Endothelial cell of umbilical vein (primary cell): ENCODE results near the gene PRSS33. TPM values are rescaled to one million over a fixed set of nuclear protein-coding genes. Genes with fewer than 3 reads are reported as not detected.

Experiments
- BruUV-seq: library from RNA; stranded (reverse); fragments of 400-500 nt; replicated peaks from 2 replicates; lab custom pipeline; 2021; lab: Mats Ljungman, UMichigan
- CTCF ChIA-PET: fragments of 300-600, 350-600 bp; sonication (Branson Sonifier 250); formaldehyde crosslinking; loops from one replicate; lab custom pipeline; 2021; ENCODE audit warnings: antibody characterized with exemption, inconsistent platforms; lab: Charles Lee
- POLR2A ChIA-PET: fragments of 300-600, 350-600 bp; sonication (Branson Sonifier 250); formaldehyde crosslinking; loops from one replicate; lab custom pipeline; 2021; ENCODE audit warnings: antibody characterized with exemption, inconsistent platforms; lab: Charles Lee
- DNase-seq: peaks from one replicate; pipeline ENCODE4 v3.0.0-alpha.2; 2011; ENCODE audit warnings: low read depth, low spot score
- FAIRE-seq: peaks from 2 replicates; lab custom pipeline; 2011; peaks lifted over from hg19 to GRCh38; lab: Jason Lieb, UNC
- H2AFZ ChIP-seq: 2 replicates; pipeline ENCODE4 v1.6.0; 2012; ENCODE audit warnings: low read depth, low read length, control low read depth, inconsistent platforms
- H3K27ac ChIP-seq: 2 replicates; pipeline ENCODE4 v1.5.1; 2011; ENCODE audit warnings: low read depth, mild to moderate bottlenecking, control low read depth, low read length, moderate library complexity; ENCODE audit not compliant: insufficient read depth
- H3K27me3 ChIP-seq, 2 experiments: 2 replicates each; pipeline versions ENCODE4 v1.6.0 to v1.6.1; 2011; ENCODE audit warnings: low read length in 2 of 2, mixed read lengths in 1 of 2; ENCODE audit not compliant: control insufficient read depth in 2 of 2, insufficient read depth in 2 of 2
- H3K36me3 ChIP-seq, 2 experiments: 2 replicates in 1 of 2; 3 replicates in 1 of 2; pipeline ENCODE4 v1.5.1; 2011; ENCODE audit warnings: low read length in 2 of 2, mild to moderate bottlenecking in 1 of 2, moderate library complexity in 1 of 2; ENCODE audit not compliant: control insufficient read depth in 2 of 2, insufficient read depth in 2 of 2; ENCODE audit errors: extremely low read depth in 1 of 2
- H3K4me1 ChIP-seq: 3 replicates; pipeline ENCODE4 v1.5.1; 2011; ENCODE audit warnings: mild to moderate bottlenecking, low read length; ENCODE audit not compliant: control insufficient read depth, insufficient read depth; ENCODE audit errors: extremely low read depth
- H3K4me2 ChIP-seq: 2 replicates; pipeline ENCODE4 v1.6.1; 2011; ENCODE audit warnings: low read length, control low read depth, mixed read lengths; ENCODE audit not compliant: insufficient read depth
- H3K4me3 ChIP-seq, 3 experiments: fragments of 200-600 bp in 1 of 3; sonication (generic), shearing (Covaris generic) in 1 of 3; replicated peaks in 1 of 3; 2 replicates each; pipeline ENCODE4 v1.5.1; 2011 to 2016; ENCODE audit warnings: control low read depth in 3 of 3, low read length in 3 of 3, mild to moderate bottlenecking in 2 of 3, inconsistent platforms in 1 of 3, low read depth in 1 of 3, moderate library complexity in 1 of 3; ENCODE audit not compliant: insufficient read depth in 1 of 3
- H3K79me2 ChIP-seq: 2 replicates; pipeline ENCODE4 v1.6.0; 2012; ENCODE audit warnings: low read length, inconsistent platforms; ENCODE audit not compliant: control insufficient read depth, insufficient read depth
- H3K9ac ChIP-seq: replicated peaks from 2 replicates; pipeline ENCODE3; 2011; ENCODE audit warnings: low read length, control low read depth; ENCODE audit not compliant: insufficient read depth; ENCODE audit errors: extremely low read depth
- H3K9me1 ChIP-seq: replicated peaks from 3 replicates; pipeline ENCODE4 v1.6.0; 2011; ENCODE audit warnings: mild to moderate bottlenecking, low read length; ENCODE audit not compliant: control insufficient read depth, insufficient read depth; ENCODE audit errors: extremely low read depth
- H3K9me3 ChIP-seq: replicated peaks from 2 replicates; pipeline ENCODE4 v1.5.1; 2012; ENCODE audit warnings: low read length, inconsistent platforms; ENCODE audit not compliant: control insufficient read depth, insufficient read depth
- H4K20me1 ChIP-seq: replicated peaks from 2 replicates; pipeline ENCODE3; 2011; ENCODE audit warnings: mild to moderate bottlenecking, low read length; ENCODE audit not compliant: control insufficient read depth, insufficient read depth; ENCODE audit errors: extremely low read depth
- EZH2 ChIP-seq: IDR thresholded peaks from 2 replicates; pipeline ENCODE4 v1.6.1; 2012; ENCODE audit warnings: borderline replicate concordance, low read depth, mild to moderate bottlenecking, moderate library complexity, low read length, inconsistent platforms; ENCODE audit not compliant: severe bottlenecking
- FOS ChIP-seq: IDR thresholded peaks from 2 replicates; pipeline ENCODE4 v1.6.1; 2011; ENCODE audit warnings: mild to moderate bottlenecking, low read length, moderate library complexity, borderline replicate concordance; ENCODE audit not compliant: insufficient read depth
- GATA2 ChIP-seq: IDR thresholded peaks from 2 replicates; pipeline ENCODE4 v1.7.0; 2011; ENCODE audit warnings: low read depth, mild to moderate bottlenecking, moderate library complexity, mixed read lengths, low read length; ENCODE audit not compliant: insufficient read length, insufficient read depth
- JUN ChIP-seq: IDR thresholded peaks from 2 replicates; pipeline ENCODE4 v1.6.1; 2011; ENCODE audit warnings: borderline replicate concordance, low read depth; ENCODE audit not compliant: insufficient read length, insufficient read depth
- MAX ChIP-seq: IDR thresholded peaks from 2 replicates; pipeline ENCODE4 v1.6.1; 2011; ENCODE audit not compliant: insufficient read depth, insufficient read length
- MYC ChIP-seq: IDR thresholded peaks from one replicate; pipeline ENCODE4 v1.6.1; 2011; ENCODE audit warnings: mild to moderate bottlenecking, low read depth, low read length
- POLR2A ChIP-seq: IDR thresholded peaks from 2 replicates; pipeline ENCODE4 v1.6.1; 2012; ENCODE audit warnings: low read depth, mild to moderate bottlenecking, control low read depth, low read length
- POLR2AphosphoS5 ChIP-seq: IDR thresholded peaks from 2 replicates; pipeline ENCODE4 v1.6.1; 2012; ENCODE audit warnings: low read depth, mild to moderate bottlenecking, control low read depth, low read length, moderate library complexity; ENCODE audit not compliant: insufficient read depth
- dilution Hi-C: fragments of 300-500 bp; cut with MboI; formaldehyde crosslinking; loops from one replicate; pipeline ENCODE4 v1.15.0; 2019; ENCODE audit warnings: low sequenced_read_pairs; ENCODE audit not compliant: extremely low pct_ligation_motif_present
- intact Hi-C: fragments of 100-400 bp; cut with micrococcal nuclease; formaldehyde crosslinking; loops from one replicate; pipeline ENCODE4 v1.10.0; 2022
- polyA plus RNA-seq, 4 experiments: library from polyadenylated mRNA; depleted of rRNA in 3 of 4; stranded (reverse) in 3 of 4; unstranded in 1 of 4; fragments of >200 nt; gene quantifications; 2 replicates each; pipeline versions ENCODE4 v1.2.1 to v1.2.3, GENCODE V29; 2011 to 2012; ENCODE audit warnings: missing spikeins in 1 of 4
- total RNA-seq: library from RNA; stranded (reverse); gene quantifications from 2 replicates; pipeline ENCODE4 v1.2.3, GENCODE V29; 2021
- TF ChIP-seq, protein P1 (sequence below), 2 donors: IDR thresholded peaks; 1 replicate in 1 of 2; 2 replicates in 1 of 2; pipeline ENCODE4 v1.5.1; 2011; ENCODE audit warnings: low read length in 2 of 2, mild to moderate bottlenecking in 2 of 2, moderate library complexity in 2 of 2, control low read depth in 1 of 2, inconsistent platforms in 1 of 2, low read depth in 1 of 2; ENCODE audit not compliant: insufficient read depth in 1 of 2; ENCODE audit errors: extremely low read depth in 1 of 2

PRSS33 gene
- total and polyA plus RNA-seq, 2 donors (not counting 3 experiments of a cell fraction or from before 2014, with no cell fraction given) = not detected

DNA sequence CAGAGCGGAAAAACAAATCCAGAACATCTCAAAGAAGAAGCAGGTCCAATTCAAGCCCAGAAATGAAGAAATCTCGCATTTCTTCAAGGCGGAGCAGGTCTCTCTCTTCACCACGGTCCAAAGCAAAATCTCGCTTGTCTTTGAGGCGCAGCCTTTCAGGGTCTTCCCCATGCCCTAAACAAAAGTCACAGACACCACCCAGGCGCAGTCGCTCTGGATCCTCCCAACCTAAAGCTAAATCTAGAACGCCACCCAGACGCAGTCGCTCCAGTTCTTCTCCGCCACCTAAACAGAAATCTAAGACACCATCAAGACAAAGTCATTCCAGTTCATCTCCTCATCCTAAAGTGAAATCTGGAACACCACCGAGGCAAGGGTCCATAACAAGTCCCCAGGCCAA, 24.6 kb downstream of the PRSS33 start:
- FAIRE-seq = no peak
- POLR2A ChIA-PET = no interaction called here
- no TSS peak for BruUV-seq

GRCh38 chr16:2761886-2762583, 25.3 kb downstream of the PRSS33 start:
- Histone ChIP-seq H2AFZ (no peak overlapping the region), H3K27me3 (no peaks in the 10 kb centered on the region), H3K4me3 (no peak overlapping the region), H3K27ac (no peak overlapping the region), H3K9me3 (no peaks in the 10 kb centered on the region), H3K4me1 (no peaks in the 10 kb centered on the region), H3K36me3 (peaks cover 80 to 86% of the 10 kb centered on the region in 2 experiments), H3K9me1 (no peaks in the 10 kb centered on the region), H3K4me2 (no peak overlapping the region), H3K79me2 (peaks cover 99% of the 10 kb centered on the region), H3K9ac (no peak overlapping the region), H4K20me1 (peaks cover 1% of the 10 kb centered on the region)
- POLR2A ChIA-PET = no interaction called here
- no peak for TF ChIP-seq MAX
- no peak for TF ChIP-seq EZH2
- no peak for TF ChIP-seq POLR2AphosphoS5
- TF ChIP-seq GATA2 = no peak
- TF ChIP-seq, protein P1, sequence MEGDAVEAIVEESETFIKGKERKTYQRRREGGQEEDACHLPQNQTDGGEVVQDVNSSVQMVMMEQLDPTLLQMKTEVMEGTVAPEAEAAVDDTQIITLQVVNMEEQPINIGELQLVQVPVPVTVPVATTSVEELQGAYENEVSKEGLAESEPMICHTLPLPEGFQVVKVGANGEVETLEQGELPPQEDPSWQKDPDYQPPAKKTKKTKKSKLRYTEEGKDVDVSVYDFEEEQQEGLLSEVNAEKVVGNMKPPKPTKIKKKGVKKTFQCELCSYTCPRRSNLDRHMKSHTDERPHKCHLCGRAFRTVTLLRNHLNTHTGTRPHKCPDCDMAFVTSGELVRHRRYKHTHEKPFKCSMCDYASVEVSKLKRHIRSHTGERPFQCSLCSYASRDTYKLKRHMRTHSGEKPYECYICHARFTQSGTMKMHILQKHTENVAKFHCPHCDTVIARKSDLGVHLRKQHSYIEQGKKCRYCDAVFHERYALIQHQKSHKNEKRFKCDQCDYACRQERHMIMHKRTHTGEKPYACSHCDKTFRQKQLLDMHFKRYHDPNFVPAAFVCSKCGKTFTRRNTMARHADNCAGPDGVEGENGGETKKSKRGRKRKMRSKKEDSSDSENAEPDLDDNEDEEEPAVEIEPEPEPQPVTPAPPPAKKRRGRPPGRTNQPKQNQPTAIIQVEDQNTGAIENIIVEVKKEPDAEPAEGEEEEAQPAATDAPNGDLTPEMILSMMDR (IDR thresholded peaks at IDR 0.05; ENCODE audit: extremely low read depth in 1 of 2, insufficient read depth in 1 of 2, low read depth in 1 of 2, low read length in 2 of 2) = no peak
- TF ChIP-seq POLR2A = no peak
- TF ChIP-seq JUN = no peak
- no peak for TF ChIP-seq MYC
- no peak for TF ChIP-seq FOS
- dilution Hi-C loops = no loop called here
- CTCF ChIA-PET = no interaction called here
- intact Hi-C loops = no loop called here
- no peak for DNase-seq
- no peak for FAIRE-seq
- no TSS peak for BruUV-seq

More for the DNA sequence above, 24.6 kb downstream of the PRSS33 start:
- Histone ChIP-seq H3K4me1 (no peaks in the 10 kb centered on the region), H3K9me1 (no peaks in the 10 kb centered on the region), H4K20me1 (no peaks in the 10 kb centered on the region), H3K27ac (no peak overlapping the region), H3K4me2 (no peak overlapping the region), H3K9ac (no peak overlapping the region), H3K79me2 (peaks cover 99% of the 10 kb centered on the region), H3K36me3 (peaks cover 84 to 86% of the 10 kb centered on the region in 2 experiments), H3K9me3 (no peaks in the 10 kb centered on the region), H3K27me3 (no peaks in the 10 kb centered on the region), H2AFZ (no peak overlapping the region), H3K4me3 (no peak overlapping the region)
- intact Hi-C loops = no loop called here
- no peak for DNase-seq
- CTCF ChIA-PET = no interaction called here
- TF ChIP-seq GATA2 = no peak
- no peak for TF ChIP-seq JUN
- no peak for TF ChIP-seq POLR2A
- no peak for TF ChIP-seq POLR2AphosphoS5
- TF ChIP-seq MYC = no peak
- dilution Hi-C loops = no loop called here
